NOMO-1 (cell line): ENCODE results near the gene COX11.

Experiments used
- DNase-seq, 2 experiments: peaks; one replicate each; lab custom pipeline; 2025; ENCODE audit not compliant: unreplicated experiment in 2 of 2; lab: John Stamatoyannopoulos, UW

COX11 gene

GRCh38 chr17:54968262-54968987, at the start of gene COX11, which contains the start of gene STXBP4:
TSS of gene COX11 (minus strand) at chr17:54968654. CDS start at chr17:54968646, 8 bp downstream.
TSS of gene STXBP4 (plus strand) at chr17:54968765. CDS start at chr17:54986220, 17,455 bp downstream.
- peak; percentile 90 to 93 for DNase-seq

GRCh38 chr17:55005520-55005919, 37.1 kb upstream of the COX11 start:
- no peak for DNase-seq

- DNase-seq, result no peak
These were observed 36.0 kb upstream of the COX11 start for GRCh38 chr17:55004484-55004883.

GRCh38 chr17:55002458-55002857, 34.0 kb upstream of the COX11 start:
- DNase-seq, result no peak

GRCh38 chr17:54996441-54996840, 28.0 kb upstream of the COX11 start:
- no peak for DNase-seq

GRCh38 chr17:54992797-54993639, 24.6 kb upstream of the COX11 start:
- DNase-seq, result peak in 1 of 2 experiments; percentile 47

GRCh38 chr17:54991567-54991966, 23.1 kb upstream of the COX11 start:
- DNase-seq, result no peak

GRCh38 chr17:54990118-54990517, 21.7 kb upstream of the COX11 start:
- DNase-seq, result no peak

GRCh38 chr17:54985476-54985875, 17.0 kb upstream of the COX11 start:
- no peak for DNase-seq

- no peak for DNase-seq
These were observed 14.8 kb upstream of the COX11 start for GRCh38 chr17:54983260-54983659.

GRCh38 chr17:54982399-54982798, 13.9 kb upstream of the COX11 start:
- no peak for DNase-seq

GRCh38 chr17:54980375-54980774, 11.9 kb upstream of the COX11 start:
- DNase-seq, result no peak

GRCh38 chr17:54979657-54980056, 11.2 kb upstream of the COX11 start:
- no peak for DNase-seq

GRCh38 chr17:54977744-54978143, 9.3 kb upstream of the COX11 start:
- no peak for DNase-seq

GRCh38 chr17:54976316-54976715, 7.9 kb upstream of the COX11 start:
- no peak for DNase-seq

- DNase-seq, result no peak
These were observed 6.3 kb upstream of the COX11 start for GRCh38 chr17:54974759-54975158.

GRCh38 chr17:54972406-54973138, 4.1 kb upstream of the COX11 start:
- no peak for DNase-seq

GRCh38 chr17:54971901-54972300, 3.4 kb upstream of the COX11 start:
- DNase-seq, result no peak

GRCh38 chr17:54971147-54971546, 2.7 kb upstream of the COX11 start:
- no peak for DNase-seq

GRCh38 chr17:54969658-54970572, 1.5 kb upstream of the COX11 start:
- DNase-seq, result no peak
